HCT116 (cell line): ENCODE data around the gene DLX2.

Experiments
- EZH2 ChIP-seq: fragments of 200-600 bp; sonication (generic); IDR thresholded peaks from 2 replicates; pipeline ENCODE4 v1.6.1; 2017; ENCODE audit warnings: antibody characterized with exemption, mixed run types
- EZH2phosphoT487 ChIP-seq: fragments of 200-600 bp; IDR thresholded peaks from 2 replicates; pipeline ENCODE4 v1.6.1; 2018; ENCODE audit warnings: antibody characterized with exemption, borderline replicate concordance
- POLR2A ChIP-seq: IDR thresholded peaks from 2 replicates; pipeline ENCODE4 v1.7.0; 2011; ENCODE audit warnings: borderline replicate concordance; ENCODE audit not compliant: insufficient read depth, insufficient read length; ENCODE audit errors: extremely low read depth
- POLR2AphosphoS5 ChIP-seq: IDR thresholded peaks from 2 replicates; pipeline ENCODE4 v1.6.1; 2011; ENCODE audit warnings: mild to moderate bottlenecking, low read depth, low read length, moderate library complexity
- RAD21 ChIP-seq: IDR thresholded peaks from 2 replicates; pipeline ENCODE4 v1.6.1; 2012; ENCODE audit warnings: low read depth, mild to moderate bottlenecking
- SRF ChIP-seq: IDR thresholded peaks from 2 replicates; pipeline ENCODE4 v1.6.1; 2012; ENCODE audit warnings: low read depth
- TCF7L2 ChIP-seq: IDR thresholded peaks from 2 replicates; pipeline ENCODE4 v1.7.0; 2011; ENCODE audit warnings: borderline replicate concordance, inconsistent platforms; ENCODE audit not compliant: insufficient read depth, insufficient read length; ENCODE audit errors: extremely low read depth
- TF ChIP-seq, protein P1 (sequence below), 3 experiments: fragments of 200-600 bp in 1 of 3; sonication (generic) in 1 of 3; IDR thresholded peaks in 2 of 3; conservative IDR thresholded peaks in 1 of 3; 2 replicates each; pipeline ENCODE4 v1.5.1; 2012 to 2017; ENCODE audit warnings: low read depth in 2 of 3, low read length in 2 of 3, antibody characterized with exemption in 1 of 3, borderline replicate concordance in 1 of 3, control low read depth in 1 of 3, mild to moderate bottlenecking in 1 of 3, mixed read lengths in 1 of 3, mixed run types in 1 of 3, moderate library complexity in 1 of 3; ENCODE audit not compliant: insufficient read depth in 1 of 3
- TF ChIP-seq, protein P2 (sequence below): IDR thresholded peaks from 2 replicates; pipeline ENCODE4 v1.6.1; 2012
- TF ChIP-seq, protein P3 (sequence below): IDR thresholded peaks from 2 replicates; pipeline ENCODE4 v1.6.1; 2012
- TF ChIP-seq, protein P4 (sequence below): IDR thresholded peaks from 2 replicates; pipeline ENCODE4 v1.6.1; 2012; ENCODE audit warnings: low read depth

DNA sequence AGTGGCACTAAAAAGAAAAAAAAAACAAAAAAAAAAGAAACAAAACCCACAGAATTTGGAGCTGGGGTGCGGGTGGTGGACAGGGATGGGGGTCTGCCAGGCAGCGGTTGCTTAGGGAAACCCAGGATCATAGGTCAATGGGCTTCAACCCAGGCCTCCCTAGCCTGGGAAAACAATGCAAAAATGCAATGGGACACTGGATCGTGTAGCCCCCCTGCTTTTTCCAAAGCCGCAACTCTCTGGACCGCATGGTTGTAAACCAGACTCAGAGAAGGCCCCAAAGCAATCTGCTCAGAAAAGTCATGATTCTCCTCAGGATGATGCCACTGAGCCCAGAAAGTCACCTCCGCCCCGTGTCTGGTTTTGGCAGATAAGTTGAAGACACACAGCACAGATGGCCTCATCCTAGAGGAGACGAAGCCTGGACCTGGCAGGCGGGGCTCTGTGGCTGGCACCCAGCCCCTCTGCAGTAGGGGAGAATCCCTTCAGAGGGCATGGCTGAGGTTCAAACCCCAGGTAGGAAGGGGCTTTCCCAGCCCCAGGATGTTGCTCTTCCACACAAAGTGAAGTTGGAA, 5.1 kb downstream of the DLX2 start:
- no peak for TF ChIP-seq TCF7L2
- TF ChIP-seq, protein P1, sequence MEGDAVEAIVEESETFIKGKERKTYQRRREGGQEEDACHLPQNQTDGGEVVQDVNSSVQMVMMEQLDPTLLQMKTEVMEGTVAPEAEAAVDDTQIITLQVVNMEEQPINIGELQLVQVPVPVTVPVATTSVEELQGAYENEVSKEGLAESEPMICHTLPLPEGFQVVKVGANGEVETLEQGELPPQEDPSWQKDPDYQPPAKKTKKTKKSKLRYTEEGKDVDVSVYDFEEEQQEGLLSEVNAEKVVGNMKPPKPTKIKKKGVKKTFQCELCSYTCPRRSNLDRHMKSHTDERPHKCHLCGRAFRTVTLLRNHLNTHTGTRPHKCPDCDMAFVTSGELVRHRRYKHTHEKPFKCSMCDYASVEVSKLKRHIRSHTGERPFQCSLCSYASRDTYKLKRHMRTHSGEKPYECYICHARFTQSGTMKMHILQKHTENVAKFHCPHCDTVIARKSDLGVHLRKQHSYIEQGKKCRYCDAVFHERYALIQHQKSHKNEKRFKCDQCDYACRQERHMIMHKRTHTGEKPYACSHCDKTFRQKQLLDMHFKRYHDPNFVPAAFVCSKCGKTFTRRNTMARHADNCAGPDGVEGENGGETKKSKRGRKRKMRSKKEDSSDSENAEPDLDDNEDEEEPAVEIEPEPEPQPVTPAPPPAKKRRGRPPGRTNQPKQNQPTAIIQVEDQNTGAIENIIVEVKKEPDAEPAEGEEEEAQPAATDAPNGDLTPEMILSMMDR (IDR thresholded peaks at IDR 0.05 in 2 of 3, conservative IDR thresholded peaks at IDR 0.05 in 1 of 3; ENCODE audit: borderline replicate concordance in 1 of 3, insufficient read depth in 1 of 3, low read depth in 2 of 3, low read length in 2 of 3) = no peak
- no peak for TF ChIP-seq POLR2A
- TF ChIP-seq POLR2AphosphoS5 = no peak
- TF ChIP-seq, protein P2, sequence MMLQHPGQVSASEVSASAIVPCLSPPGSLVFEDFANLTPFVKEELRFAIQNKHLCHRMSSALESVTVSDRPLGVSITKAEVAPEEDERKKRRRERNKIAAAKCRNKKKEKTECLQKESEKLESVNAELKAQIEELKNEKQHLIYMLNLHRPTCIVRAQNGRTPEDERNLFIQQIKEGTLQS = no peak
- no peak for TF ChIP-seq EZH2phosphoT487
- TF ChIP-seq RAD21 = no peak
- TF ChIP-seq EZH2 = no peak
- TF ChIP-seq SRF = no peak
- TF ChIP-seq, protein P3, sequence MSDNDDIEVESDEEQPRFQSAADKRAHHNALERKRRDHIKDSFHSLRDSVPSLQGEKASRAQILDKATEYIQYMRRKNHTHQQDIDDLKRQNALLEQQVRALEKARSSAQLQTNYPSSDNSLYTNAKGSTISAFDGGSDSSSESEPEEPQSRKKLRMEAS = no peak
- TF ChIP-seq, protein P4, sequence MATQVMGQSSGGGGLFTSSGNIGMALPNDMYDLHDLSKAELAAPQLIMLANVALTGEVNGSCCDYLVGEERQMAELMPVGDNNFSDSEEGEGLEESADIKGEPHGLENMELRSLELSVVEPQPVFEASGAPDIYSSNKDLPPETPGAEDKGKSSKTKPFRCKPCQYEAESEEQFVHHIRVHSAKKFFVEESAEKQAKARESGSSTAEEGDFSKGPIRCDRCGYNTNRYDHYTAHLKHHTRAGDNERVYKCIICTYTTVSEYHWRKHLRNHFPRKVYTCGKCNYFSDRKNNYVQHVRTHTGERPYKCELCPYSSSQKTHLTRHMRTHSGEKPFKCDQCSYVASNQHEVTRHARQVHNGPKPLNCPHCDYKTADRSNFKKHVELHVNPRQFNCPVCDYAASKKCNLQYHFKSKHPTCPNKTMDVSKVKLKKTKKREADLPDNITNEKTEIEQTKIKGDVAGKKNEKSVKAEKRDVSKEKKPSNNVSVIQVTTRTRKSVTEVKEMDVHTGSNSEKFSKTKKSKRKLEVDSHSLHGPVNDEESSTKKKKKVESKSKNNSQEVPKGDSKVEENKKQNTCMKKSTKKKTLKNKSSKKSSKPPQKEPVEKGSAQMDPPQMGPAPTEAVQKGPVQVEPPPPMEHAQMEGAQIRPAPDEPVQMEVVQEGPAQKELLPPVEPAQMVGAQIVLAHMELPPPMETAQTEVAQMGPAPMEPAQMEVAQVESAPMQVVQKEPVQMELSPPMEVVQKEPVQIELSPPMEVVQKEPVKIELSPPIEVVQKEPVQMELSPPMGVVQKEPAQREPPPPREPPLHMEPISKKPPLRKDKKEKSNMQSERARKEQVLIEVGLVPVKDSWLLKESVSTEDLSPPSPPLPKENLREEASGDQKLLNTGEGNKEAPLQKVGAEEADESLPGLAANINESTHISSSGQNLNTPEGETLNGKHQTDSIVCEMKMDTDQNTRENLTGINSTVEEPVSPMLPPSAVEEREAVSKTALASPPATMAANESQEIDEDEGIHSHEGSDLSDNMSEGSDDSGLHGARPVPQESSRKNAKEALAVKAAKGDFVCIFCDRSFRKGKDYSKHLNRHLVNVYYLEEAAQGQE = no peak
